Measurements from ENCODE around the gene CBFA2T2.
"Not testable (repeated sequence)": the region's sequence is repeated elsewhere in the genome, so short reads cannot be mapped to it uniquely, and the experiment has no call there.

The CBFA2T2 gene

DNA sequence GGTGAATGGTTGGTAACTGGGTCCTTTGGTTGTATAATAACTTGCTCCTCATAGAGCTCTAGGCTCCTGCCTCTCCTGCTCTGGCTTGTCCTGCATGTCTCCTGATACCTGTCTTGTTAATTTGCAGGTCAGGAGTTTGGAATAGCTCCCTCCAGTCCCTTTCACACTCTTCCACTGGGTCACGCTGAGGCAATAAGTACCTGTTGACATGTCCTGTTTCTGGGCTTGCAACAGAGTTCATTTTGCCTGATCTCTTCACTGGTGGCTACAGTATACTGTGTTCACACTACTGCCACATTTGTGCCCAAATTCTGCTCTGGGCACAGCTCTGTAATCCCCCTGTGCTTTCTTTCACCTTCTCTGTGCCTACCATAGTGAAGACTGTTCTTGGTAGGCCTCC is 146.9 kb downstream of the CBFA2T2 start:
- DNase-seq (ENCODE audit: low read depth in 2 of 2), result no peak
- H3K4me3 ChIP-seq (replicated peaks in 1 of 2; ENCODE audit: low read depth in 2 of 2, low read length in 2 of 2), result no peak overlapping the region
- TF ChIP-seq, protein P1, sequence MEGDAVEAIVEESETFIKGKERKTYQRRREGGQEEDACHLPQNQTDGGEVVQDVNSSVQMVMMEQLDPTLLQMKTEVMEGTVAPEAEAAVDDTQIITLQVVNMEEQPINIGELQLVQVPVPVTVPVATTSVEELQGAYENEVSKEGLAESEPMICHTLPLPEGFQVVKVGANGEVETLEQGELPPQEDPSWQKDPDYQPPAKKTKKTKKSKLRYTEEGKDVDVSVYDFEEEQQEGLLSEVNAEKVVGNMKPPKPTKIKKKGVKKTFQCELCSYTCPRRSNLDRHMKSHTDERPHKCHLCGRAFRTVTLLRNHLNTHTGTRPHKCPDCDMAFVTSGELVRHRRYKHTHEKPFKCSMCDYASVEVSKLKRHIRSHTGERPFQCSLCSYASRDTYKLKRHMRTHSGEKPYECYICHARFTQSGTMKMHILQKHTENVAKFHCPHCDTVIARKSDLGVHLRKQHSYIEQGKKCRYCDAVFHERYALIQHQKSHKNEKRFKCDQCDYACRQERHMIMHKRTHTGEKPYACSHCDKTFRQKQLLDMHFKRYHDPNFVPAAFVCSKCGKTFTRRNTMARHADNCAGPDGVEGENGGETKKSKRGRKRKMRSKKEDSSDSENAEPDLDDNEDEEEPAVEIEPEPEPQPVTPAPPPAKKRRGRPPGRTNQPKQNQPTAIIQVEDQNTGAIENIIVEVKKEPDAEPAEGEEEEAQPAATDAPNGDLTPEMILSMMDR (IDR thresholded peaks at IDR 0.05; ENCODE audit: low read depth, low read length), result no peak

GRCh38 chr20:33640287-33640686 is 150.4 kb downstream of the CBFA2T2 start:
- DNase-seq (ENCODE audit: low read depth in 2 of 2), result no peak
- TF ChIP-seq, protein P1 (IDR thresholded peaks at IDR 0.05; ENCODE audit: low read depth, low read length), result no peak
- no peak overlapping the region for H3K4me3 ChIP-seq (replicated peaks in 1 of 2; ENCODE audit: low read depth in 2 of 2, low read length in 2 of 2)

DNA sequence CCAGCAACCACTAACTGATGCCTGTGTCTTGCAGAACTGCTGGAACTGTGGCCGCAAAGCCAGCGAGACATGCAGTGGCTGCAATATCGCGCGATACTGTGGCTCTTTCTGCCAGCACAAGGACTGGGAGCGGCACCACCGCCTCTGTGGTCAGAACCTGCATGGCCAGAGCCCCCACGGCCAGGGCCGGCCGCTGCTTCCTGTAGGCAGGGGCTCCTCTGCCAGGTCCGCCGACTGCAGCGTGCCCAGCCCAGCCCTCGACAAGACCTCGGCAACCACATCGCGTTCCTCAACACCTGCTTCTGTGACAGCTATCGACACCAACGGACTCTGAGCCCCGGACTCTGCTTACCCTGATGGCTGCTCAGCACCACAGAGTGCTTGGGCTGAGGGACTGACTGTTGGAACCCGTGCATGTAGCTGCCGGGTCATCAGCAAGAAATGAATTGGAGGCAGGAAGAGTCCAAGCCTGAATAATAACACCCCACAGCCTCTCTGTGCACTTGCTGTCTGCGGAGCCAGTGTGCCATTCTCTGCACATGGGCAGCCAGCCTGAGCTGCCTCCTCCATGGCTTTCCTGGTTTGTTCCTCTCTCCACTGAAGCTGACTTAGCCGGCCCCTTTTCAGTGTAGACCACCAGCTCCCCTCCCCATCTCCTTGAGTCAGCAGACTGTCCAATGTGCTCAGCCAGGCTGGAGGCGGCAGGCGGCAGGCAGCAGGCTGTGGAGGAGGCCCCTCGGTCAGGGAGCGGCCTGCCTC is 154.6 kb downstream of the CBFA2T2 start:
- TF ChIP-seq, protein P1 (IDR thresholded peaks at IDR 0.05; ENCODE audit: low read depth, low read length), result no peak
- H3K4me3 ChIP-seq (replicated peaks in 1 of 2; ENCODE audit: low read depth in 2 of 2, low read length in 2 of 2), result no peak overlapping the region
- DNase-seq (ENCODE audit: low read depth in 2 of 2), result no peak

- DNase-seq (ENCODE audit: low read depth in 2 of 2), result no peak
These were observed 155.1 kb downstream of the CBFA2T2 start for GRCh38 chr20:33645072-33645358.

DNA sequence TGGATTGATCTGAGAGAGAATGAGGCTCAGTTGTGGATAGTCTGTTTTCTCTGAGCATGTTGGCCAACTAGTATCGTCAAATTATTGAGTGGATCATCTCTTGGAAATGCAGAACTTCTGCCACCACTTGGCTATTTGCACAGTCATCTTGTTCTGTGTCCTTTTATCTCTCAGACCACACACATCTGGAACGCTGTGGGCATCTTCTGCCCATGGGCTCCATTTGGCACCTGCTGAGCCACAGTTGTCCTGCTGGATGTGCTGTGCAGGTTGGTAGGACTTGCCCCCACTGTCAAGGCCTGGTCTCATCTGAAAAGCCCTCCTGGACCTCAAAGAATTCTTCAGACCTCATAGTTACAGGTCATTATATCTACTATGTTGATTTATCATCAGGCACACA is 155.5 kb downstream of the CBFA2T2 start:
- TF ChIP-seq, protein P1 (IDR thresholded peaks at IDR 0.05; ENCODE audit: low read depth, low read length), result no peak
- no peak overlapping the region for H3K4me3 ChIP-seq (replicated peaks in 1 of 2; ENCODE audit: low read depth in 2 of 2, low read length in 2 of 2)
- no peak for DNase-seq (ENCODE audit: low read depth in 2 of 2)

More at GRCh38 chr20:33645072-33645358, 155.1 kb downstream of the CBFA2T2 start:
- TF ChIP-seq, protein P1 (IDR thresholded peaks at IDR 0.05; ENCODE audit: low read depth, low read length), result no peak
- H3K4me3 ChIP-seq (replicated peaks in 1 of 2; ENCODE audit: low read depth in 2 of 2, low read length in 2 of 2), result no peak overlapping the region

DNA sequence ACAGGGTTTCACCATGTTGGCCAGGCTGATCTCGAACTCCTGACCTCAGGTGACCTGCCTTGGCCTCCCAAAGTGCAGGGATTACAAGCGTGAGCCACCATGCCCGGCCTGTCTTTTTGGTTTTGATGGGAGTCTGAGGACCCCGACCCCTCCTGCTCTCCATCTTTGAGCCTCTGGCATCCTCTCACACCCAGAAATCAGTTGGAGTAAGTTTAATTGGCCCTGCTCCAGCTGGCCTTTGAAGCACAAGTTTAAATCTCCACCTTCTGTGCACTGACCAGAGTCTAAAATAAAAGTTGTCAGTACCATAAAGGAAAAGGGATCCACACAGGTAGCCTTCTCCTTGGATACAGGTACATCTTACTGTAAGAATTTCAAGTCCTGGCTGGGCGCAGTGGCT is 156.3 kb downstream of the CBFA2T2 start:
- H3K4me3 ChIP-seq (replicated peaks in 1 of 2; ENCODE audit: low read depth in 2 of 2, low read length in 2 of 2), result no peak overlapping the region
- no peak for DNase-seq (ENCODE audit: low read depth in 2 of 2)
- TF ChIP-seq, protein P1 (IDR thresholded peaks at IDR 0.05; ENCODE audit: low read depth, low read length), result no peak

DNA sequence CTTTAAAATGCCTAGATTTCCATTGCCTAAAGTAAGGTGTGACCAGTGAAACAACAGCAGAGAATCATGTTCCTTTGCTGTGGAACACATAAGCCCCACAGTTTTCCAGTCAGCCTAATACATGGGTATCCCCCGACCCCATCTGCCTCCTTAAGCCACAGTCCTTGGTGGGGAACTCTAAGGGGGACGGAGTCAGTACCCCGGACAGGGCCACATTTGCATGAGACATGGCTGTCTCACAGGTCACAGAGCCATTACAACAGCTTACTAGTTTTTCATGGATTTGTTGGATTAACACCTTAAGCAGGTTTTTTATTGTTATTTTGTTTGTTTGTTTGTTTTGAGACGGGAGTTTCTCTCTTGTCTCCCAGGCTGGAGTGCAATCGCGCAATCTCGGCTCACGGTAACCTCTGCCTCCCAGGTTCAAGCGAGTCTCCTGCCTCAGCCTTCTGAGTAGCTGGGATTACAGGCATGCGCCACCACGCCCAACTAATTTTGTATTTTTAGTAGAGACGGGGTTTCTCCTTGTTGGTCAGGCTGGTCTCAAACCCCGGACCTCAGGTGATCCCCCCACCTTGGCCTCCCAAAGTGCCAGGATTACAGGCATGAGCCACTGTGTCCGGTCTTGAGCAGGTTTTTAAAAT is 157.2 kb downstream of the CBFA2T2 start:
- DNase-seq (ENCODE audit: low read depth in 2 of 2); H3K4me3 ChIP-seq (replicated peaks in 1 of 2; ENCODE audit: low read depth in 2 of 2, low read length in 2 of 2): not testable (repeated sequence)
